Effector memory CD4-positive, alpha-beta T cell (primary cell): ENCODE results near the gene HOXC5.

Experiments used
- DNase-seq, 3 donors: peaks; one replicate each; pipeline ENCODE4 v3.0.0-alpha.2; 2020
- H3K27ac ChIP-seq: 2 replicates; pipeline ENCODE4 v1.7.0; 2013; ENCODE audit warnings: mild to moderate bottlenecking, low read length, moderate library complexity; ENCODE audit not compliant: insufficient read depth, poor library complexity, severe bottlenecking
- H3K27me3 ChIP-seq: replicated peaks from 2 replicates; pipeline ENCODE4 v1.7.0; 2013; ENCODE audit warnings: mild to moderate bottlenecking, low read length; ENCODE audit not compliant: insufficient read depth, control insufficient read depth, poor library complexity, severe bottlenecking
- H3K36me3 ChIP-seq: 2 replicates; pipeline ENCODE4 v1.7.0; 2013; ENCODE audit warnings: mild to moderate bottlenecking, low read length, moderate library complexity; ENCODE audit not compliant: control insufficient read depth, insufficient read depth
- H3K4me1 ChIP-seq: 2 replicates; pipeline ENCODE4 v1.7.0; 2013; ENCODE audit warnings: low read length, mild to moderate bottlenecking; ENCODE audit not compliant: control insufficient read depth, insufficient read depth, poor library complexity, severe bottlenecking
- H3K4me3 ChIP-seq: 2 replicates; pipeline ENCODE4 v1.7.0; 2013; ENCODE audit warnings: low read length, low read depth, mild to moderate bottlenecking; ENCODE audit not compliant: insufficient read depth, poor library complexity, severe bottlenecking
- H3K9me3 ChIP-seq: 2 replicates; pipeline ENCODE4 v1.7.0; 2013; ENCODE audit warnings: mild to moderate bottlenecking, low read length, moderate library complexity; ENCODE audit not compliant: control insufficient read depth
- total RNA-seq, 3 donors: gene quantifications; one replicate each; lab custom pipeline; 2026; lab: John Stamatoyannopoulos, UW

HOXC5 gene
- 0 reads per million in 3 donors for total RNA-seq

DNA sequence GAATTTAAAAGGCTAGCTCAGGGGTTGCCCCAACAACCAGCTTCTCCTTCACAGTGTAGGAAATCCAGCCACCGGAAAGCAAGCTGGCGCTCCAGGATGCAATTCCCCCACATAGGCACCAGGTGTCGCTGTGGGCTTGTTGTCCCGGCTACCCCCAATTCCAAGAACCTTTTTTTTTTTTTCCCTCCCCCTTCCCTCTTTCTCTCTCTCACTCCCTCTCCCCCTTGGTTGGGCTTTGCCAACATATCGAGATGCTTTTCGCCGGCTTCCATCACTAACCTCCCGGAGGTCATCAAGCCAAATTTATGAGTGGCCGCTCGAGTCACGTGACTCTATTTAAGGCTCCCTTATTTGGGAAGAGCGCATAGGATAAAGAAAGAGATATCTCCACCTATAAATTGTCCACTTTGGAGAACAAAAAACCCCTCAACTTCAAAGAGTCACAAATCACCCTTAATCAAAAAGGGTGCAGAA, at the start of gene HOXC5:
Gene HOXC5, plus strand, starts transcription at position 424 of the 474 bp plus-strand sequence. CDS start 73 bp downstream, outside the sequence.
- Histone ChIP-seq H3K36me3 (no peaks in the 10 kb centered on the region), H3K27ac (no peak within 1 kb of the TSS), H3K4me3 (no peak within 1 kb of the TSS), H3K9me3 (peaks cover 12% of the 10 kb centered on the region), H3K4me1 (peaks cover 20% of the 10 kb centered on the region), H3K27me3 (peaks cover 81% of the 10 kb centered on the region)
- peak; percentile 23 to 26 (median 24) for DNase-seq

GRCh38 chr12:53983568-53983949, 49.3 kb upstream of the HOXC5 start:
- H3K27ac ChIP-seq: no peak overlapping the region
- H3K9me3 ChIP-seq: no peaks in the 10 kb centered on the region
- no peak for DNase-seq
- peaks cover 96% of the 10 kb centered on the region for H3K27me3 ChIP-seq
- no peaks in the 10 kb centered on the region for H3K36me3 ChIP-seq
- H3K4me3 ChIP-seq: no peak overlapping the region
- peaks cover 9% of the 10 kb centered on the region for H3K4me1 ChIP-seq

DNA sequence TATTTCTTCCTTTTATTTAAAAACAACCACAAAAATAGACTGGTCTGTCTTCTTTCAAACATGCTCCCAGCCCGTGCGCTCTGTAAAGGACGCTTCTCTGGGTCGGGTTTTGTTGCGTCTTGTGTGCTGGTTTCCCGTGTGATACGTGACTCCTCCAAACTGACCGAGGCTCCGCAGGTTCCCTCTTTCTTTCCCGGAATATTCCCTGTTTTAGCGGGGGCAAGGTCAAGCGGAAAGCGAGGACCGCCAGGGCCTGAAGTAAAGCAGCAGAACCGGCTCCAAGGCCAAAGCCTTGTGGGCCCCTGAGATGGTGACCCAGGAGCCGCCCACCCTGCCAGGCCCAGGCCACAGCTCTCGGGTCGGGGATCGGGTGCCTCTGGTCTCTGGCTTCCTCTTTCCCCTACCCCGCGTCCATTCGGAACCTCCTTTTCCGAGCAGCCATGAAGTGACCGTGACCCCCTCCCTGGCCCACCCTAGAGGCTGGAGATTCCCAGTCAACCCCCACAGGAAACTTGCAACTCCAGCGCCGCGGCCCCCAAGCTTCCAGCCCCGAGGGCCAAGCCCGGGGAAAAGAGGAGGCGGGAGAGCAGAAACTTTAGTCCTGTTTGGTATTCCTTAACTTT, 48.8 kb upstream of the HOXC5 start:
- H3K27me3 ChIP-seq: peaks cover 97% of the 10 kb centered on the region
- no peaks in the 10 kb centered on the region for H3K36me3 ChIP-seq
- H3K4me1 ChIP-seq: peaks cover 12% of the 10 kb centered on the region
- H3K27ac ChIP-seq: no peak overlapping the region
- no peaks in the 10 kb centered on the region for H3K9me3 ChIP-seq
- DNase-seq: no peak
- no peak overlapping the region for H3K4me3 ChIP-seq

- Histone ChIP-seq H3K4me1 (peaks cover 18% of the 10 kb centered on the region), H3K4me3 (peak within 1 kb of the TSS; percentile 6), H3K36me3 (no peaks in the 10 kb centered on the region), H3K9me3 (no peaks in the 10 kb centered on the region), H3K27me3 (peaks cover 95% of the 10 kb centered on the region), H3K27ac (no peak within 1 kb of the TSS)
- DNase-seq: peak; percentile 37 to 58 (median 54)
Observed at GRCh38 chr12:53984901-53985691, 47.8 kb upstream of the HOXC5 start, which contains the start of gene HOXC10. HOXC10 (plus strand) TSS chr12:53985146; CDS start chr12:53985260, 114 bp downstream.

- Histone ChIP-seq H3K27ac (no peak overlapping the region), H3K4me1 (peaks cover 18% of the 10 kb centered on the region), H3K36me3 (no peaks in the 10 kb centered on the region), H3K9me3 (no peaks in the 10 kb centered on the region), H3K27me3 (peaks cover 95% of the 10 kb centered on the region), H3K4me3 (peak overlapping the region; percentile 6)
- DNase-seq: no peak
Observed at GRCh38 chr12:53985692-53985993, 47.2 kb upstream of the HOXC5 start.

GRCh38 chr12:53985994-53986685, 46.7 kb upstream of the HOXC5 start:
- no peak overlapping the region for H3K27ac ChIP-seq
- H3K4me1 ChIP-seq: peaks cover 18% of the 10 kb centered on the region
- H3K27me3 ChIP-seq: peaks cover 95% of the 10 kb centered on the region
- H3K4me3 ChIP-seq: peak overlapping the region; percentile 6
- H3K36me3 ChIP-seq: no peaks in the 10 kb centered on the region
- DNase-seq: no peak
- H3K9me3 ChIP-seq: no peaks in the 10 kb centered on the region

GRCh38 chr12:53986686-53987483, 46.0 kb upstream of the HOXC5 start:
- no peak for DNase-seq
- Histone ChIP-seq H3K4me1 (peaks cover 18% of the 10 kb centered on the region), H3K36me3 (no peaks in the 10 kb centered on the region), H3K27me3 (peaks cover 95% of the 10 kb centered on the region), H3K9me3 (no peaks in the 10 kb centered on the region), H3K4me3 (no peak overlapping the region), H3K27ac (no peak overlapping the region)

- Histone ChIP-seq H3K4me1 (peaks cover 18% of the 10 kb centered on the region), H3K9me3 (no peaks in the 10 kb centered on the region), H3K36me3 (no peaks in the 10 kb centered on the region), H3K4me3 (no peak overlapping the region), H3K27me3 (peaks cover 95% of the 10 kb centered on the region), H3K27ac (no peak overlapping the region)
- no peak for DNase-seq
Observed at GRCh38 chr12:53987787-53988230, 45.0 kb upstream of the HOXC5 start.

DNA sequence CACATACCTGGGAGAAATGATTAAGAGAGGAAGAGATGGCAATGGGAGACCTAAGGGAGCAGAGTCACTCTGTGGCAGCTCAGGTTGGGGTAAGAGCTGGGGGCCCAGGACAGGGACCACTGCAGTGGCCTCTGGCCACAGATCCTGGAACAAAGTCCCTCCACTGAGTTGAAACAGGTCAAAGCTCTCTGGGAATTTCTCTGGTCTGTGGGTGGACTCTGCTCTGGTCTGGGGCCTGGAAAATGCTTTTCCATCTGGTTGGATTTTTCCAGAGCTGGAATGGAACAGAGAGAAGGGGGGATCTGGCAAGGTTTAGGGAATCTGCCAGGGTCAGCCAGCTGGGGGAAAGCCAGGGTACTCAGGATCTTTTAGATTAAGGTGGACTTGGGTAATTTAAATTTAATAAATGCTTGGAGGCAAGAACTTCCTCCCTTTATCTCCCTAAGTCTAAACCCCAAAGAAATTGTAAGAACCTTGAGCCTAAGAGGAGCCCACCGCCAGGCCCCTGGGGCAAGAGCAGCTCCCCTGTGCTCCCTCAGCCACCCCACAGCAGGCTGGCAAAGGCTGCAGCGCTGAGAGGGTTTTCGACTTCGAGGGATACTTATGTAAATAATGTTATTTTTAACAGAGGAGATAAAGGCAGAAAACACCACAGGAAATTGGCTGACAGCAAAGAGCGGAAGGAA, 44.2 kb upstream of the HOXC5 start:
- Histone ChIP-seq H3K9me3 (no peaks in the 10 kb centered on the region), H3K4me1 (peaks cover 18% of the 10 kb centered on the region), H3K27me3 (peaks cover 95% of the 10 kb centered on the region), H3K27ac (no peak overlapping the region), H3K4me3 (no peak overlapping the region), H3K36me3 (no peaks in the 10 kb centered on the region)
- no peak for DNase-seq
